SJSA1 (cell line): ENCODE data around the gene PDE6A. TPM values are rescaled to one million over a fixed set of nuclear protein-coding genes. Genes with fewer than 3 reads are reported as not detected.

Experiments
- DNase-seq, 2 experiments: peaks; one replicate each; pipeline ENCODE4 v3.0.0-alpha.2; 2015 to 2020; ENCODE audit warnings: low spot score in 2 of 2, low read depth in 1 of 2
- H3K27ac ChIP-seq: fragments of 250-450 bp; sonication (Bioruptor Pico); 2 replicates; pipeline ENCODE4 v1.5.1; 2020; ENCODE audit warnings: mild to moderate bottlenecking, moderate library complexity
- H3K27me3 ChIP-seq: fragments of 250-450 bp; sonication (Bioruptor Pico); replicated peaks from 2 replicates; pipeline ENCODE4 v1.5.1; 2020; ENCODE audit warnings: mild to moderate bottlenecking, moderate library complexity
- H3K36me3 ChIP-seq: fragments of 250-450 bp; sonication (Bioruptor Pico); 2 replicates; pipeline ENCODE4 v1.5.1; 2020; ENCODE audit warnings: mild to moderate bottlenecking
- H3K4me1 ChIP-seq: fragments of 250-450 bp; sonication (Bioruptor Pico); replicated peaks from 2 replicates; pipeline ENCODE4 v1.6.1; 2021; ENCODE audit warnings: mild to moderate bottlenecking
- H3K4me3 ChIP-seq: fragments of 250-450 bp; sonication (Bioruptor Pico); 2 replicates; pipeline ENCODE4 v1.5.1; 2020; ENCODE audit warnings: mild to moderate bottlenecking
- H3K9me3 ChIP-seq: fragments of 250-450 bp; sonication (Bioruptor Pico); replicated peaks from 2 replicates; pipeline ENCODE4 v1.5.1; 2020; ENCODE audit warnings: mild to moderate bottlenecking
- total RNA-seq: library from RNA; depleted of rRNA; stranded (reverse); fragments of >200 nt; shearing (Covaris generic); gene quantifications from 2 replicates; pipeline ENCODE4 v1.2.3, GENCODE V29; 2014

PDE6A gene
- total RNA-seq, 1 experiment from 2014 or later, result 0.05 TPM

- Histone ChIP-seq H3K4me3 (no peak overlapping the region), H3K4me1 (peaks cover 4% of the 10 kb centered on the region; the same call in 1 of the 2 replicates), H3K9me3 (0 out of 2 replicates have a peak, but pooled peaks cover 5% of the 10 kb centered on the region), H3K27ac (no peak overlapping the region), H3K36me3 (no peaks in the 10 kb centered on the region), H3K27me3 (no peaks in the 10 kb centered on the region)
- DNase-seq, result no peak
Measured at GRCh38 chr5:149907828-149908227, 36.8 kb downstream of the PDE6A start.

GRCh38 chr5:149904977-149905376 is 39.6 kb downstream of the PDE6A start:
- DNase-seq, result no peak
- no peak overlapping the region for H3K4me3 ChIP-seq

GRCh38 chr5:149904293-149904886 is 40.2 kb downstream of the PDE6A start:
- no peaks in the 10 kb centered on the region for H3K36me3 ChIP-seq
- DNase-seq, result no peak
- H3K4me3 ChIP-seq, result no peak overlapping the region
- 0 out of 2 replicates have a peak, but pooled peaks cover 5% of the 10 kb centered on the region for H3K9me3 ChIP-seq
- no peaks in the 10 kb centered on the region for H3K27me3 ChIP-seq
- H3K4me1 ChIP-seq, result no peaks in the 10 kb centered on the region
- no peak overlapping the region for H3K27ac ChIP-seq

More at GRCh38 chr5:149904977-149905376, 39.6 kb downstream of the PDE6A start:
- H3K27me3 ChIP-seq, result no peaks in the 10 kb centered on the region
- H3K9me3 ChIP-seq, result 0 out of 2 replicates have a peak, but pooled peaks cover 5% of the 10 kb centered on the region
- H3K4me1 ChIP-seq, result no peaks in the 10 kb centered on the region
- no peak overlapping the region for H3K27ac ChIP-seq
- H3K36me3 ChIP-seq, result no peaks in the 10 kb centered on the region

GRCh38 chr5:149903404-149903803 is 41.2 kb downstream of the PDE6A start:
- DNase-seq, result no peak
- Histone ChIP-seq H3K27ac (no peak overlapping the region), H3K36me3 (no peaks in the 10 kb centered on the region), H3K27me3 (no peaks in the 10 kb centered on the region), H3K4me1 (no peaks in the 10 kb centered on the region), H3K4me3 (no peak overlapping the region), H3K9me3 (0 out of 2 replicates have a peak, but pooled peaks cover 5% of the 10 kb centered on the region)

- H3K36me3 ChIP-seq, result no peaks in the 10 kb centered on the region
- H3K27ac ChIP-seq, result no peak overlapping the region
- H3K4me1 ChIP-seq, result no peaks in the 10 kb centered on the region
- H3K27me3 ChIP-seq, result no peaks in the 10 kb centered on the region
- H3K9me3 ChIP-seq, result no peaks in the 10 kb centered on the region
- no peak for DNase-seq
- no peak overlapping the region for H3K4me3 ChIP-seq
Measured at GRCh38 chr5:149902177-149902576, 42.4 kb downstream of the PDE6A start.

- Histone ChIP-seq H3K27me3 (no peaks in the 10 kb centered on the region), H3K36me3 (no peaks in the 10 kb centered on the region), H3K4me1 (peaks cover 4% of the 10 kb centered on the region), H3K4me3 (no peak overlapping the region), H3K27ac (no peak overlapping the region), H3K9me3 (no peaks in the 10 kb centered on the region)
- no peak for DNase-seq
Measured at GRCh38 chr5:149901511-149901910, 43.1 kb downstream of the PDE6A start.

- no peaks in the 10 kb centered on the region for H3K9me3 ChIP-seq
- peaks cover 15% of the 10 kb centered on the region for H3K4me1 ChIP-seq
- DNase-seq, result no peak
- no peak overlapping the region for H3K4me3 ChIP-seq
- H3K36me3 ChIP-seq, result no peaks in the 10 kb centered on the region
- no peak overlapping the region for H3K27ac ChIP-seq
- H3K27me3 ChIP-seq, result no peaks in the 10 kb centered on the region
Measured at GRCh38 chr5:149900390-149900789, 44.2 kb downstream of the PDE6A start.

GRCh38 chr5:149898811-149899210 is 45.8 kb downstream of the PDE6A start:
- no peak for DNase-seq
- H3K36me3 ChIP-seq, result no peaks in the 10 kb centered on the region
- H3K27ac ChIP-seq, result no peak overlapping the region
- H3K27me3 ChIP-seq, result no peaks in the 10 kb centered on the region
- no peaks in the 10 kb centered on the region for H3K9me3 ChIP-seq
- H3K4me3 ChIP-seq, result no peak overlapping the region
- H3K4me1 ChIP-seq, result peaks cover 19% of the 10 kb centered on the region

- DNase-seq, result peak in 1 of 2 experiments; percentile 56
- H3K9me3 ChIP-seq, result no peaks in the 10 kb centered on the region
- H3K27me3 ChIP-seq, result no peaks in the 10 kb centered on the region
- no peaks in the 10 kb centered on the region for H3K36me3 ChIP-seq
- no peak overlapping the region for H3K27ac ChIP-seq
- no peak overlapping the region for H3K4me3 ChIP-seq
- H3K4me1 ChIP-seq, result peaks cover 19% of the 10 kb centered on the region
Measured at GRCh38 chr5:149895416-149896345, 48.9 kb downstream of the PDE6A start.

- H3K27me3 ChIP-seq, result no peaks in the 10 kb centered on the region
- H3K9me3 ChIP-seq, result no peaks in the 10 kb centered on the region
- DNase-seq, result no peak
- no peaks in the 10 kb centered on the region for H3K36me3 ChIP-seq
- no peak overlapping the region for H3K4me3 ChIP-seq
- peaks cover 19% of the 10 kb centered on the region for H3K4me1 ChIP-seq
- no peak overlapping the region for H3K27ac ChIP-seq
Measured at GRCh38 chr5:149894237-149894636, 50.4 kb downstream of the PDE6A start.

- H3K9me3 ChIP-seq, result no peaks in the 10 kb centered on the region
- no peaks in the 10 kb centered on the region for H3K27me3 ChIP-seq
- no peaks in the 10 kb centered on the region for H3K36me3 ChIP-seq
- no peak overlapping the region for H3K27ac ChIP-seq
- no peak overlapping the region for H3K4me3 ChIP-seq
- DNase-seq, result no peak
- H3K4me1 ChIP-seq, result peaks cover 19% of the 10 kb centered on the region
Measured at GRCh38 chr5:149893403-149893931, 51.1 kb downstream of the PDE6A start.

GRCh38 chr5:149892594-149892993 is 52.0 kb downstream of the PDE6A start:
- H3K27ac ChIP-seq, result no peak overlapping the region
- no peaks in the 10 kb centered on the region for H3K9me3 ChIP-seq
- H3K27me3 ChIP-seq, result no peaks in the 10 kb centered on the region
- DNase-seq, result no peak
- H3K4me1 ChIP-seq, result peaks cover 24% of the 10 kb centered on the region
- H3K4me3 ChIP-seq, result no peak overlapping the region
- H3K36me3 ChIP-seq, result no peaks in the 10 kb centered on the region

- Histone ChIP-seq H3K36me3 (no peaks in the 10 kb centered on the region), H3K4me3 (no peak overlapping the region), H3K4me1 (peaks cover 24% of the 10 kb centered on the region), H3K27me3 (no peaks in the 10 kb centered on the region), H3K9me3 (no peaks in the 10 kb centered on the region), H3K27ac (peak overlapping the region; percentile 54)
- DNase-seq, result no peak
Measured at GRCh38 chr5:149888280-149888679, 56.3 kb downstream of the PDE6A start.
